Cerebellar nuclear complex (tissue), 1 donor: ENCODE measurements around the gene ZNF638.

Experiments used
- DNase-seq, 2 experiments: peaks; one replicate each; lab custom pipeline; 2025; lab: John Stamatoyannopoulos, UW

The ZNF638 gene

DNA sequence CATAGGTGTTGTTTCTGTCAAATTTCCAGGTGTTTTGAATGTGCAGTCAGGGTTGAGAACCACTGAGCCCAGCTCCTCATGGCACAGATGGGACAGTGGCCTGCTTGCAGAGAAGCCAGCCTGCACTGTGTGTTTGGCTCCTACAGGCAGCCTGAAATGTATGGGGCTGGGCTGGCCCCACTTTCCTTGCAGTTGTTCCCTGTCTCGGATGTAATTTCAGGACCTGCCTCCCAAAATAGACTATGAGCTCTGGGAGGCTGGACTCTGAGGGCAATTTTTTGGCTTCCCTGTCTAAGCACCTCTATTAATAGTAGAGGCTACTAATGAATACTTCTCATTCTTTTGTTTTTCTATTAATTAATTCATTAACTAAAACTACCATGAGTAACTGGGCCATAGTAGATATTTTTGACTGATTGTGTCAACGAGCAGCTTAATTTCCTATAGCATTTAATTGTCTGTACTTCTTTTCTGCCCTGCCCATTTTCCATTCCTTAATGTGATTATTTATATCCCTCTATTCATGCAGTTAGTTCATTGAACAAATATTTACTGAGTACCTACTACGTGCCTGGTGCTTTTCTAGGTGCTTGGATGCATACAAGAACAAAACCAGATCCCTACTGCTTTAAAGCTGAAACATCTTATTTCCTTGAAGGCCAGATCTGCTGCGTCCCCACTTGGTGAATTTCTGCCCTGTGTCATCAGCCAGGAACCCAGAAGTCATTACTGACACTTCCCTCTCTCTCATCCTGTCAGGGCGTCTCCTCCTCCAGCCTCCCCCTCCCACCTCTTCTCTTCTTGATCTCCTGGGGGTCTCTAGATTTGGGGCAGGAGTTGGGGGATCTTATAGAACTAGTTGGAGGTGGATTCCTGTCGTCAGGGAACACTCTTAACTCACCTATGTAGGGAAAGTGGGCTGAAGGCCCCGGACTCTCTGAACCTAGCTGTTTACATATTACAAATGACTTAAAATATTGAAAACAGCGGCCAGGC is 138.1 kb downstream of the ZNF638 start:
- no peak for DNase-seq

DNA sequence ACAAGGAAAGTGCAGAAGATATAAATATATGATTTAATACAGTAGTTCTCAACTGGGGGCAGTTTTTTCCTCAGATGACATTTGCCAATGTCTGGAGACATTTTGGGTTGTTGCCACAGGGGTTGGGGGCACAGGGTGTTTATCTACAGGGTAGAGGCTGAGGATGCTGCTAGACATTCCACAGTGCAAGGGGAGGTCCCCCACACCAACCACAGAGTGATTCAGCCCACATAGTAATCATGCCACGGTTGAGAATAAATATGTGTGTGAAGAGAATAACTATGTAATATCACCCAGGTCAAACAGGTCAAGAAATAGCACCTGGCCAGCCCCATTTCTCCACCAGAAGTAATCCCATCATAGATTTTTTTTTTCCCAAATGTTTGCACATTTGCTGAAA is 139.7 kb downstream of the ZNF638 start:
- no peak for DNase-seq

DNA sequence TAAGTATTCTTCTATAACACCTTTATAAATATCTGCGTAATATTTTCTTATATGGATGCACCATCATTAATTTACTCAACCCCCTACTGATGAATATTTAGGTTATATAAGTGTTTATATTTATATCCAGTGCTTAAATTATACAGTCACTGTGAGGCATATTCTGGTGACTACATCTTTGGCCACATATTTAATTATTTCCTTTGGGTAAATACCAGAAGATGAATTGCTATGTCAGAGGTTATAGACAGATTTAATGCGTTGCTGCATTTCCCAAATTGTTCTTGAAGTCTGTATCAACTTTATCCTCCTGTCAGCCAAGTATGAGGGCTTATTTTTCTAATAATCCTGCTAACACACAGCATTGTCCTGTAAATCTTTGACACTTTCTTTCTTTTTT is 140.4 kb downstream of the ZNF638 start:
- no peak for DNase-seq

DNA sequence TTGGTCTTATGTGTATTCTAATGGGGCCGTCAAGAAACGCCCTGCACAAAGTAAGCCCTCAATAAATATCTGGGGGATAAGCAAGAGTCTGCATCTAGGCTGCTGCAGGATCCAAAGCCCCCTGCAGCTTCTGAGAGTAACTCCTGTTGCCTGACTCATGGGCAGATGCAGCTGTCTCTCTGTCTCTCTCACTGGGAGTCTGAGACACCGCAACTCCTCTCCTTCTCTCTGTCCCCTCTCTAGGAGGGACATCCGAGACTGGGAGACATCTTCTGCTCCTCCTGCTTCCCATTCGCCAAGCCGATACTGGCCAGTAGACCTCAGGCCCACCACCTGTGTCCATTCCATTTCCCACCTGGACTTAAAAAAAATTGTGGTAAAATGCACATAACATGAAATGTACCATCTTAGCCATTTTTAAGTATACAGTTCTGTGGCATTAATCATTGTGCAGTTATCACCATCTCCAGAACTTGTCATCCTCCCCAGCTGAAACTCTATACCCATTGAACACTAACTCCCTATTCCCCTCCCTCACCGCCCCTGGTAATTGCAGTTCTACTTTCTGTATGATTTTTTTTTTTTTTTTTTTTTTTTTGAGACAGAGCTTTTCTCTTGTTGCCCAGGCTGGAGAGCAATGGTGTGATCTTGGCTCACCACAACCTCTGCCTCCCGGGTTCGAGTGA is 141.9 kb downstream of the ZNF638 start:
- no peak for DNase-seq

DNA sequence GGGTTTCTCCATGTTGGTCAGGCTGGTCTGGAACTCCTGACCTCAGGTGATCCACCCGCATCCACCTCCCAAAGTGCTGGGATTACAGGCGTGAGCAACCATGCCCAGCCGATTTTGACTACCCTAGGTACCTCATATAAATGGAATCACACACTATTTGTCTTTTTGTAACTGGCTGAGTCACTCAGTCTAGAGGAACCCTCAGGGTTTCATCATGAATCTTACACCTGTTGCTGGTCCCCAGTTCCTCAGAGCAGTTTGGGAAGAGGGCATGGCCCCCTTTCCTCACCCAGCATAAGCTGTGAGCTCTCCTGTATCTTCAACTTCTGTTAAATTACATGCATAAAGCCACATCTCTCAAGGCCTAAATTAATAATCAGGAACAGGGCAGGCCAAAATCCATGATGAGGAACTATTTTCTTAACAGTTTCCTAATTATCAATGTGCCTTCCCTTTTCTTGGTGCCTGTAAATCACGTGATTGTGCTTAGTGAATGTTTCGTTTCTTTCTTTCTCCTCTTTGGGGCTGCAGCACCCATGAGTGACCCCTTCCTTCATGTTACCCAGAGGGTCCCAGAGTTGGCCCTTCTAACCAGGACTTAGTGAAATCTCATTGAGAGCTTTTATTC is 142.6 kb downstream of the ZNF638 start:
- no peak for DNase-seq

DNA sequence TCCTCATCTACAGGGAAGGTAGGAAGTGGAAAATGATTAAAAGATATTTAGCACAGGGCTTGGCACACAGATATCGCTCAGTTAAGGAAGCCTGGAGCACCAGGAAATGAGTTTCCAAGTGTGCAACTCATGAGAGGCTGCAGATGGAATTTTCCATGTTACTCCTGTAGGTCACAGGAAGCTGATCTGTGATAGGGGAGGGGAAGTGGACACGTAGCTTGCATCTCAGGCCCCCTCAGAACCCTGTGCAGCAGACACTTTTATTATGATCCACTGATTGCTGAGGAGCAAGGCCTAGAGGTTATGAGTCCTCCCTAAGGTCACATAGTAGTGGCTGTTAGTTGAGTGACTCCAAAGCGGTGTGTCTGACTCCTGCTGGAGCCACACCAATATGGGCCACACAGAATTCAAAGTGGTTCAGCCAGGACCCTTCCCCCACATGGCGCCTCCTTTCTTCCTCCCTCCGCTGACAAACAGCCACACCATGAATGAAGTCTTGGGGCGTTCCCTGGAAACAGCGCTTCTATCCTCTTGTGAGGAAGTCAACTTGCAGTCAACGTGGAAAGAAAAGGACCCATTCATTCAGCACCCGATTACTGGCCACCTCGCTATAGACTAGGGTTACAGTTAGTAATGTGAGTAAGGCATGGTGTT is 143.3 kb downstream of the ZNF638 start:
- DNase-seq, result no peak

DNA sequence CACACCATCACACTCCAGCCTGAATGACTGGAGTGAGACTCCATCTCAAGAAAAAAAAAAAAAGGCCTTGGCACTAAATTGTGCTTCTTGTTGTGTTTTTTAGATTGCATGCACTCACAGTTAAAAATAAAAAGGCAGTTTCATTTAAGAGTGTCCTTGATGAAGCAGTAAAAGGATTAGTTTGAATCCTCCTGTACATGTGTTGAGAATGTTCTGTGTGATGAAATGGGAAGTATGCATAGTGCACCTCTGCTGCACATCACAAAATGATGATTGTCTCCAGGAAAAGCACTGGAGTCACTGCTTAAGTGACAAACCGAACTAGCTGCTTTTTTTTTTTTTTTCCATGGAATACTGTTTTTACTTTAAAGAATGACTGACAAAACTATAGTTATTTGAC is 144.9 kb downstream of the ZNF638 start:
- no peak for DNase-seq

DNA sequence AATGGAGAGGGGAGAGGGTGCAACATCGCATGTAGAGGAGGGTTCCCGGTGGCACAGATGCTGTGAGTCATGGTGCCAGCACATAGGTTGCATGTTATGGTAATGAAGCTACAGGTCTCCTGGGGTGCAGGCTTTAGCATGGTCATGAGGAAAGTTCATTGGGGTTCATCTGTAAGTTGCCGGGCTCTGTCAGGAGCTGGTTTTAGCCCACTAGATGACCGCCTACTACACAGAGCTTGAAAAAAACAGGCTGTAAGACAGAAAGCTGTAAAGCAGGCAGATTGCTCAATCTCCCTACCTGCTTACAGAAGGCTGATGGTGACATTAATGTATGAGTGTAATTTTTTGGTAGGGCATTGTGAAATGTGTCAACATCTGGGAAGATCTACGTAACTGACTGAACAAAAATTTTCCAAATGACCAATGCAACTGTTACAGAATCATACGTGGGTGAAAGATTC is 145.7 kb downstream of the ZNF638 start:
- DNase-seq, result no peak

DNA sequence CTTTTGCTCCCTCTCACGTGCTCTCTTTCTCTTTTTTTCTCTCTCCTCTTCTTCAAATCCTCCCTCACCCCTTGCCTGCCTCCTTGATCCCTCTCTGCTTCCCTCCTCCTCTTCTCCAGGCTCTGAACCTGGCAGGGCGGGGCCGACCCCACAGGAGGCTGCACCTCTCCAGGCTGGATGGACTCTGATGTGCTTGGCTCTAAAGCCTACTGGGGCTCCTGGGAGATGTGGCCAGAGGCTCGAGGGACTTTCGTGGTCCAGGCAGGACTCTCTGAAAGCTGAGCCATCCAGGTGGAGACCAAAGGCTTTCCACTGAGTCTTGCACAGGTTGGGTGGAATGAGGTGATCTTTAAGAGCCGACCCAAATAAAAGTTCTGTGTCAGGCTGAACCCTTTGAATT is 147.2 kb downstream of the ZNF638 start:
- no peak for DNase-seq

DNA sequence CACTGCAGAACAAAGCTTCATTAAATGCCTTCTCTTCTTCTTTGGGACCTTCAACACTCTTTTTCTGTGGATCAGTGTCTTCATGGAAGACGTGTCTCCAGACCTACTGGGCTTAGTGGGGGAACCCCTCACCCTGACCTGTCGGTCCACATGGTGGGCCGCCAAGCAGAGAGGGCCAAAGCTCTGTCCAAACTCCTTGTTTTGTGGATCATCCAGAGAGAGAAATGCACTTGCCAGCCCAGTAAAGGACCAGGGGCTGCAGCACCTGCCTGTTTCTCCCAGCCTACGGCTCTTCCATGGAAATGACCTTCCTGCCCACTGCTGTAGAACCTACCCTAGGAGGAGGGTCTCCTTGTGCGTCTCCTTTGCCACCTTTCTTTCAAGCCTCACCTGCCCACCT is 147.7 kb downstream of the ZNF638 start:
- DNase-seq, result no peak

DNA sequence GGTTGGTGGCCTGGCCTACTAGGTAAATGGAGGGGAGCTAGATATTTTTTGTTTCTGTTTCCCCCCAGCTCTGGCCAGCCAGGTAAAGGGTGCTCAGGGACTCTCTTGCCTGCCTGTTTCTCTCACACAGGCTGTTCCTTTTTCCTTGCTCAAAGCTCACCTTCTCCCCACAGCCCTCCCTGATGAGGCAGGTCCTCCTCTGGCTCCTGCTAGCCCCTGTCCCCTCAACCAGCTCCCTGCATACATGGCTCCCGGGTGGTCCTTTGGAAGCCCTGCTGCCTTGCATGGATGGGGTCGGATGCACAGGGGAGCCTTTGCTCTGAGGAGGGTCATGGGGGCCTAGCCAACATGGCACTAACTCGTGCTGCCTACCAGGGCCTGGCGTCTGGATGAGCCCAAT is 149.5 kb downstream of the ZNF638 start:
- DNase-seq, result no peak

DNA sequence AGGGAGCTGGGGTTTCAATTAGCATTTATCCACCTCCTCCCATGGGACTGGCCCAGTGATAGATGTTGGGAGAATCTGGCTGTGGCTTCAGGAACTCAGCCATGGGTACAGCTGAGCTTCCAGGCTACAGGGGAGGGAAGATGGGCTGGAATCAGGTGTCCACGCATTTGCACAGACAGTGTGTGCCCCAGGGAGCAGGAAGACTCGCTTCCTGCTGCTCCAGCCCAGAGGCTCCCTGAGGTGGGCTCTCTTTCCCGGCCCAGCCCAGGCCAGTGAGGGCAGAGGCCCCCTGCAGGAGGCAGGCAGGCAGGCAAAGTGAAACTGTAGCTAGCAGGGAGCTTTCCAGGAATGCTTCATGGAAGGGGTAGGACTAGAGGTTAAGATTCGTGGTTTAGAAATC is 150.5 kb downstream of the ZNF638 start:
- DNase-seq, result no peak

DNA sequence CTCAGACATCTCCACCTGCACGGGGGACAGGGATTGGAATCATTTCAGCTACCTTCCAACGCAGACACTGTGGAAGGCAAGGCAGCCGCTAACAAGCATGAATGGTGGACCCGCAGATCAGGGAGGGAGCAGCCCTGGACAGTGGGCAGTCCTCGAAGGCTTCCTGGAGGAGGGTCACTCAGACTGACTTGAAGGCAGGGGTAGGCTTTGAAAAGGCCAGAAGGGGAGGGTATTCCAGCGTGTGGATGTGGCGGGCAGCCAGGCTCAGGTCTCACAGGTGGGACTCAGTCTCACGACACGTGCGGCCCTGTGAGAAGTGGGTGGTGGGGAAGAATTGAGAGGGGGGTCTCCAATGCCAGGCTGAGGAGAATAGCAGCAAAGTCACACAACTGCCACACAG is 151.7 kb downstream of the ZNF638 start:
- no peak for DNase-seq

DNA sequence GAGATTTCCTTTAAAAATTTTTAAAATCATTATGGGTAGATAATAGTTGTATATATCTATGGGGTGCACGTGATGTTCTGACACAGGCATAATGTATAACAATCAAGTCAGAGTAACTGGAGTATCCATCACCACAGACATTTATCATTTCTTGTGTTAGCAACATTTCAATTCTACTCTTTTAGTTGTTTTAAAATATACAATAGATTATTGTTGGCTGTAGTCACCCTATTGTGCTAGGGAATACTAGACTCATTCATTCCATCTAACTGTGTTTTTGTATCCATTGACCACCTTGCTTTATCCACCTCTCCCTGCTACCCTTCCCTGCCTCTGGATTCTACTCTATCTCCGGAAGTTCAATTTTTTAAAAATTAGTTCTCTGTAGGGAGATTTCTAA is 152.8 kb downstream of the ZNF638 start:
- no peak for DNase-seq
